HG02678 (cell line): ENCODE results near the gene CCDC24.

ENCODE experiments used
- ATAC-seq: cut with Tn5 transposase; IDR thresholded peaks from one replicate; pipeline ENCODE4 v1.9.1; 2021; ENCODE audit warnings: mild to moderate bottlenecking, moderate library complexity; ENCODE audit not compliant: unreplicated experiment

Gene CCDC24

DNA sequence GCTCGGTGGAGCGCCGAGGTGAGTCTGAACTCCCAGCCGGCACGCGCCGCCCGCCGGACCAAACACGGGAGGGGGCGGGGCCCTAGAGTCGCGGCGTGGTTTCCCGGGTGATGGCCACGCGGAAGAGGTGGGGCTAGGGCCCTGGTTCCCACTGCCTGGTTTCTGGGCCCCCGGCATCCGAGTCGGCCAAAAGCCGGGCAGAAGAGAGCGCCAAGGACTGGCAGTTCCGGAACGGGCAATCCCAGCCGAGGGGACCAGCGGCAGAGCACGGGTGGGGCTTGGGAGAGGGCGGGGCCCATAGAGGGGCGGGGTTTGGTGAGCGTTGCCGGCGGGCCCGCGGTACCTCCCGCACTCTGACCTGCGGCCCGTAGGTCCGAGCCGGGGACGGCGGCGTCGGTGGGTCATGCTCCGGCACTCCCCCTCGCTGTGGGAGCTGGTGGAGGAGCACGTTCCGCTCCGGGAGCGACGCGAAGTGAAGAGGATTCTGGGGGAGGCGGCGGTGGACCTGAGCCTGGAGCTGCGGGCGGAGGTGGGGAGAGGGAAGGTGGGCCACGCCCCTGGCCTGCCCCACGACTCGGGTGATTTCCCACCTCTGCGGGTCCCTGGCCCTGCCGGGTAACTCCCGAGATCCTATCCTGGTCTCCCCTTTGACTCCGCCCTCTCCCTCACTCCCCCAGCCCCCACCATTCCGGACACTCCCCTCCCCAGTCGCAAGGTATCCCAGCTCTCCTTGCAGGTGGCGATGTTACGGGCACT is at the start of gene CCDC24:
Gene CCDC24, plus strand, starts transcription at position 124 of the 756 bp plus-strand sequence. Its CDS starts 280 bp downstream, at position 404.
- peak; percentile 86 for ATAC-seq

- ATAC-seq = no peak
Observed at GRCh38 chr1:43942411-43942810, 49.0 kb upstream of the CCDC24 start.

DNA sequence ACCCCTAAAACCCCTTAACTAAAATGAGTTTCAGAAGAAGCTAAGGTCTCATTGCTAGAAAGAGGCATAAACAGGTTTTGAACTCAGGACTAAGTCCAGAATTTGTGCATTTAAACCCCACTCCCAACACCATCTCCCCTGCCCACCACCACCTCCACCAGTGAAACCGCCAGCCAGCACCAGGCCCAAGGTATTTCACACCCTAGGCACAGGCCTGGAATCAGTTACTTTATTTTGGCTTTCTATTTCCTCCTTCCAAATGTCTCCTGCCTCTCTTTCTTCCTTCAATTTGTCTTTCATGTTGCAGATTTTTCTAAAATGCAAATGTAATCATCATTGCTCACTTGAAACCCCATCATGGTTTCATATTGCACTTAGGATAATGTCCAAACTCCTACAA is 46.5 kb upstream of the CCDC24 start:
- ATAC-seq = no peak

DNA sequence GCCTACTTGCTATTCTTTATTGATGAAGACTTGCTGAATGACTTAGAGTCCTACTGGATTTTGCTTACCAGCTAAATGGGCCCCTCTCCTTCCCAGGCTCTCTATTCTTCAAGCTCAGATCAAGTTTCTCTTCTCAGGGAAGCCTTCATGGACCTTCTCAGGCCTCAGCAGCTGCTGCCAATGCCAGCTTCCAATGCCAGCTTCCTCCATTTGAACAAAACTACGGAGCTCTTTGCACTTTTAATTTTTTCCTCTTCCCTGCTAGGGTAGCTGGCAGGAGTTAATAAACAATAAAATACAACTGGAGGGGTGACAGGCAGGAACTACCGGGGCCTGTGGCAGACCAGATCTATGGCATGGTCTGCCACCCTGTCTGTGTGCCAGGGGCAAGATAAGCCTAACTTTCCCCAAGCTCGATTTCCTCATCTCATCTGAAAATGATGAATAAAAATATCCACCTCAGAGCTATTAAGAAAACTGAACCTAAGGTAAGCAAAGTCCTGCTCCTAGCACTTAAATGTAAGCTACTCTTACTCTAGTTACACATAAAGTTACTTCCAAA is 45.6 kb upstream of the CCDC24 start:
- ATAC-seq = no peak

- peak; percentile 94 for ATAC-seq
Observed at GRCh38 chr1:43946236-43947060, 45.0 kb upstream of the CCDC24 start, which contains the start of gene IPO13. TSS of gene IPO13 (plus strand) at chr1:43946950. CDS start at chr1:43947601, 651 bp downstream.

- ATAC-seq = no peak
Observed at GRCh38 chr1:43947061-43947873, 44.1 kb upstream of the CCDC24 start.

DNA sequence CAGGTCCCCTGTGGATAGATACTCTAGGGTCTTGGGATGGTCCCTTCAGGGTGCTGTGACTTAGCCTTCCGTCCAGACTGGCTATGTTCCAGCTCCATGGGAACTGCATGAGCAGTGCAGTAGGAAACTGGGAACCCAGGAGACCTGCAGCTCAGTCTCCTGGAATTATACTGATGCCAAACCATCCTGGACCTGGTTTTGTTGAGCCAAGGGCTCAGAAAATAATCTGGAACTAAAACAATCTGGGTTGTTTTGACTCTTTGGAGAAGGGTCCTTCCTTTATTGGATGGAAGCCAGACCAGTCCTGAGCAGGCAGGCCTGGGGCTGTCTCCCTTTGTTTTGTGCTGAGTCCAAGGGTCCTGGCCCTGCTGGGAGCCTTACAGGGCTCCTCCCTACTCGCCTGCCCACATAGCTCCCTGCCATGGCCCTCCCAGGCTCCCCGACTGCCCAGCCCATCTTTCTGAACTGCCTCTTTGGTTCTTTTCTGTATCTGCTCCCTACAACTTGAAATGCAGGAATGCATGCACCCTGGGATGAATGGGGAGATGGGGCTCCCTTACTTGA is 43.4 kb upstream of the CCDC24 start:
- no peak for ATAC-seq

- ATAC-seq = no peak
Observed at GRCh38 chr1:43949678-43950077, 41.7 kb upstream of the CCDC24 start.

DNA sequence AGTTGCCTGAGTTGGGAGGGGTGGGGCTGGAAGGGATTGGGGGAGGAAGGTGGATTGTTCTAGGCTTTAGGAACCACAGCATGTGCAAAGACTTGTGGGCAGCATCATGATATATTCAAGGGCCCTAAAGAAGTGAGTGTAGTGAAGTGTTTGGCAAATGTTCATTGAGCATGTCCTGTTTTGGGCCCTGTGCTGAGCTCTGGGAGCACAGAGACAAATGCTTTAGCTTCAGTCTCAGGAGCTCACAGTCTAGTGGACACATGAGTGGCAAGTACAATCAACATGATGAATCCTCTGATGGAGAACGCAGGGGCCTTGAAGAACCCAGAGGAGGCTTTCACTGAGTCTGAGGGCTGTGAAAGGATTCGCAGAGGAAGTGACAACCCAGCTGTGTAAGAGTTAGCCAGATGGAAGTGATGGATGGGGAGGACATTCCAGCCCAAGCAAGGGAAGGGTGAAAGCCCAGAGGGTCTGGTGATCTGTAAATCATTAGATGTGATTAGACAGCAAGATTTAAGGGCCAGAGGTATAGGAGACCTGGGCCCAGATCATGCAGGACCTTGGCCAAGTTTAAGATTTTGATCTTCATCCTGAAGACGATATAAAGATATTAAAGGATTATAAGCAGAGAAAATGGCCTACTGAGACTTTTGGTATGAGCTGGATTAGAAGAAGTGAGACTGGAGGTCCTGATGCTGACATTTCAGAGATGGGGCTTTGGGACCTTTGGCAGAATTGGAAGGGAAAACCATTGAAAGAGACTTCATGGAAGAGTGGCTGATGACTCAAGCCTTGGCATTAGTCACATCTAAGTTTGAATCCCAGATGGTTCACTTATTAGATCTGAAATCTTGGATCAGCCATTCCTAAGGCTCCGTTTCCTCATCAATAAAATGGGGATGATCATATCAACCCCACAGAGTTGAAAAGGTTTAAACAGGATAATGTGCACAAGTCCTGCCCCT is 40.1 kb upstream of the CCDC24 start:
- ATAC-seq = no peak

DNA sequence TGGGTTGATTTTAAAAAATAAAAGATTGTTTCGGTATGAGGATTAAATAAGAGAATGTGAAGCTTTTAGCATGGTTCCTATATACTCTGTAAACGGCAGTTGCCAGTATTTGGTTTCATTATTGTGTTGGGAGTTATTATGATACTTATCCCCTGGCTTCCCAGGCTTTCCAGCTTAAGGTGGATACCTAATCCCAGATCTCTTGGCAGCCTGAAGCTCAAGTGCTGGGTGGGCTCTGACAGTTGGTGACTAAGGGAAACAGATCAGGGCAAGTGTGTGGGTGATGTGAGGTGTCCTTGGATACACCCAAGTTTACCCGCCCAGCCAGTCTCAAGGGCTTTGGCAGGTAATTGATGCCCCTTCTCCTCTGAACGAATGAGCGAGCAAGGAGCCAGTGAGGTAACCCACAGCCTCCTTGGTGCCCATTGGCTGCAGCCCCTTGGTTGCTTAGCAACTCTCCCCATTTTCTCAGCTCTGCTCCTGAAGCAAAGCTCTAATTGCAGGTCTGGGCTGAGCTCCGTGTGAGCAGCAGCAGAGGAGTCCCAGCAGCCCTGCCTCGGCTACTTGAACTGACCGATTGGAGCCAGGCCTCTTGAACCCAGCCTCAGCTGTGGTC is 38.6 kb upstream of the CCDC24 start:
- ATAC-seq = no peak

DNA sequence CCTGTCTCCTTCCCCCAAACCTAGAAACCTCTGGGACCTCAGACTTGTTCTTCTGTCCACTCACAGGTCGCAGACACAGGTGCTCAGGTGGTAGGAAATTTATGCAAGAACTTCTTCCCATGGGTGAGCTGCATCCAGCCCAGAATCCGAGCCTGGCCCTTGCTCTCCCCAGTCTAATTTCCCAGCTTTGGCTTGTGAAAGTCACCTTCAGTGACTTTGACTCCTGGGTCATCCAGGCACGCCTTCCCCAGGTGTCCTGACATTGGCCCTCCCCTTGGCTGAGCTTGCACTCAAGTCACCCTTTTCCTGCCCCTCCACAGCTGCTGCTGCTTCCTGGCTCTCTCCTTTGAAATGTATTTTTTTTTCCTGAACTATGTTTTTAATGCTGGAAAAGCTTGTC is 38.0 kb upstream of the CCDC24 start:
- no peak for ATAC-seq

GRCh38 chr1:43954036-43954435 is 37.4 kb upstream of the CCDC24 start:
- no peak for ATAC-seq

DNA sequence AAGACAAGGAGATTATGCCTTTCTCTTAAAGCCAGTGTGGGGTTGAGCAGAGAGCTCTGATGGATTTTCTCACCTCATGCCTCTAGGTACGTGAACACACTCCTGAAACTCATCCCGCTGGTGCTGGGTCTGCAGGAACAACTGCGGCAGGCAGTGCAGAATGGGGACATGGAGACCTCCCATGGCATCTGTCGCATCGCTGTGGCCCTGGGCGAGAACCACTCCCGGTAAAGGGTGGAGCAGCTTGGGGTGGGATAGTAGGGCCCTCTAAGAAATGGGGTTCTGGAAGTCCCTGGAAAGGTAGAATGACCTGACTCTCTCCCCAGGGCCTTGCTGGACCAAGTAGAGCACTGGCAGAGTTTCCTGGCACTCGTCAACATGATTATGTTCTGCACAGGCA is 35.2 kb upstream of the CCDC24 start:
- no peak for ATAC-seq

- no peak for ATAC-seq
Observed at GRCh38 chr1:43957407-43958040, 33.9 kb upstream of the CCDC24 start.

DNA sequence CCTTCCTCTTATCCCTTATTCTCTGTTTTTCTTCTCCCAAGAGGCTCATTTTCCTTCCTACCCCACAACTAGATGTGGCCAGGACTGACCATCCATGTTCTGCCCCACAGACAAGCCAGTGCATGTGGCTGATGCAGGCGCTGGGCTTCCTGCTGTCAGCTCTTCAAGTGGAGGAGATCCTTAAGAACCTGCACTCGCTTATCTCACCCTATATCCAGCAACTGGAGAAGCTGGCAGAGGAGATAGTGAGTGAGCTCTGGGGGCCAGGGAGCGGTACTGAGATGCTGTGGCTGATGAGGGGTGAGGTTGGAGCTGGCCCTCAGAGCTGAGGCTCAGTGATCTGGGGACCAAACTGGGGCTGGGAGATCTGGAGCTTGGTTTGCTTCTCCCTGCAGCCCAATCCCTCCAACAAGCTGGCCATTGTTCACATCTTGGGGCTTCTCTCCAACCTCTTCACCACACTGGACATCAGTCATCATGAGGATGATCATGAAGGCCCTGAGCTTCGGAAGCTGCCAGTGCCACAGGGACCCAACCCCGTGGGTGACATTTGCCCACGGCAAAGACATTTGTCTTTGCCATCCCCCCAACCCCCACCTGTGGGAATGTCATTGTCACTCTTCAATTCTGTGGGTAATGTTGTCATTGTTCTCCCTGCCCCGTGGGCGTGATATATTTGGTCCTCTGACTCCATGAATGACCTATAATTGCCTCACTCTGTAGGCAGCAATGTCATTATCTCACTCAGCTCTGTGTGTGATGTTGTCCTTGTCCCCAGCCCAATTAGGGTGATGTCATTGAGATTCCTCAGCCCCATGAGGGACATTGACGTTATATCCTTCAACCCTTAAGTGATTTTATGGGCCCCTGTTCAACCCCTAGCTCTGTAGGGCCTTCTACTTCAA is 32.8 kb upstream of the CCDC24 start:
- no peak for ATAC-seq

GRCh38 chr1:43960798-43961197 is 30.6 kb upstream of the CCDC24 start:
- no peak for ATAC-seq

DNA sequence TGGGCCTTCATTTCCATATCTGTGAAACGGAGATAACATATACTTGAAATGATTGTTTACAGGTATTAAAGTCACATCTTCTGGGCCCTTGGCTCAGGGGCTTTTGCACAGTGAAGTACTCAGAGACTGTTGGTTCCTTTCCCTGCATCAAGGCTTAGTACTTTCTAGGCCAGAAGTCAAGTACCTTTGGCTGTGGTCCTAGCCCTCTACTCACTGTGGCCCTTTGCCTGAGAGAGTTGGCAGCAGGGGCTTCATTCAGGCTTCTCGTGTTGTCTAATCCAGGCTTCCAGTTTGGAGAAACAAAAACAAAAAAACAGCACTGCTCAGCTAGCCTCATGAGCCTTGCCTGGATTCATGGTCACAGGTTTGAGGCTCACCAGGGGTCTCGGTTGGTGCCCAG is 29.7 kb upstream of the CCDC24 start:
- no peak for ATAC-seq
